ENCODE measurements around the gene HADH.
"Not testable (repeated sequence)": the region's sequence is repeated elsewhere in the genome, so short reads cannot be mapped to it uniquely, and the experiment has no call there.

HADH gene

GRCh38 chr4:107989537-107990386 is at the start of gene HADH:
HADH (plus strand) TSS chr4:107989889; CDS start chr4:107989933, 44 bp downstream.
- peak; percentile 91 for DNase-seq (ENCODE audit: low read depth)

- no peak for DNase-seq (ENCODE audit: low read depth)
Observed at GRCh38 chr4:107945809-107946208, 43.9 kb upstream of the HADH start.

- peak; percentile 33 for DNase-seq (ENCODE audit: low read depth)
Observed at GRCh38 chr4:107950746-107951540, 38.7 kb upstream of the HADH start.

GRCh38 chr4:107951551-107951950 is 38.1 kb upstream of the HADH start:
- DNase-seq (ENCODE audit: low read depth) = peak; percentile 90

GRCh38 chr4:107956011-107956410 is 33.7 kb upstream of the HADH start:
- peak; percentile 6 for DNase-seq (ENCODE audit: low read depth)

GRCh38 chr4:107966903-107967302 is 22.8 kb upstream of the HADH start:
- DNase-seq (ENCODE audit: low read depth) = no peak

GRCh38 chr4:107967519-107967918 is 22.2 kb upstream of the HADH start:
- DNase-seq (ENCODE audit: low read depth) = not testable (repeated sequence)

GRCh38 chr4:107967921-107968320 is 21.8 kb upstream of the HADH start:
- DNase-seq (ENCODE audit: low read depth) = not testable (repeated sequence)

GRCh38 chr4:107970063-107970798 is 19.5 kb upstream of the HADH start:
- no peak for DNase-seq (ENCODE audit: low read depth)

- no peak for DNase-seq (ENCODE audit: low read depth)
Observed at GRCh38 chr4:107972605-107973004, 17.1 kb upstream of the HADH start.

- DNase-seq (ENCODE audit: low read depth) = no peak
Observed at GRCh38 chr4:107974523-107974922, 15.2 kb upstream of the HADH start.

GRCh38 chr4:107977482-107977881 is 12.2 kb upstream of the HADH start:
- DNase-seq (ENCODE audit: low read depth) = no peak

GRCh38 chr4:107977966-107978705 is 11.6 kb upstream of the HADH start:
- no peak for DNase-seq (ENCODE audit: low read depth)

- no peak for DNase-seq (ENCODE audit: low read depth)
Observed at GRCh38 chr4:107978716-107979451, 10.8 kb upstream of the HADH start.

GRCh38 chr4:107987916-107988762 is 1.6 kb upstream of the HADH start:
- DNase-seq (ENCODE audit: low read depth) = no peak

- no peak for DNase-seq (ENCODE audit: low read depth)
Observed at GRCh38 chr4:107988763-107989035, 990 bp upstream of the HADH start.

GRCh38 chr4:107989162-107989536 is 540 bp upstream of the HADH start:
- no peak for DNase-seq (ENCODE audit: low read depth)

GRCh38 chr4:107991945-107992630 is 2.4 kb downstream of the HADH start:
- no peak for DNase-seq (ENCODE audit: low read depth)

GRCh38 chr4:107993969-107994368 is 4.3 kb downstream of the HADH start:
- DNase-seq (ENCODE audit: low read depth) = no peak

- DNase-seq (ENCODE audit: low read depth) = no peak
Observed at GRCh38 chr4:107994894-107995293, 5.2 kb downstream of the HADH start.
